ENCODE results near the gene IGFBP7. TPM values are rescaled to one million over a fixed set of nuclear protein-coding genes. Genes with fewer than 3 reads are reported as not detected.

The IGFBP7 gene
- total and polyA plus RNA-seq, 2 of the 8 experiments (the other 6 are each of a cell fraction or from before 2014, with no cell fraction given) = 0.17 to 0.48 TPM

DNA sequence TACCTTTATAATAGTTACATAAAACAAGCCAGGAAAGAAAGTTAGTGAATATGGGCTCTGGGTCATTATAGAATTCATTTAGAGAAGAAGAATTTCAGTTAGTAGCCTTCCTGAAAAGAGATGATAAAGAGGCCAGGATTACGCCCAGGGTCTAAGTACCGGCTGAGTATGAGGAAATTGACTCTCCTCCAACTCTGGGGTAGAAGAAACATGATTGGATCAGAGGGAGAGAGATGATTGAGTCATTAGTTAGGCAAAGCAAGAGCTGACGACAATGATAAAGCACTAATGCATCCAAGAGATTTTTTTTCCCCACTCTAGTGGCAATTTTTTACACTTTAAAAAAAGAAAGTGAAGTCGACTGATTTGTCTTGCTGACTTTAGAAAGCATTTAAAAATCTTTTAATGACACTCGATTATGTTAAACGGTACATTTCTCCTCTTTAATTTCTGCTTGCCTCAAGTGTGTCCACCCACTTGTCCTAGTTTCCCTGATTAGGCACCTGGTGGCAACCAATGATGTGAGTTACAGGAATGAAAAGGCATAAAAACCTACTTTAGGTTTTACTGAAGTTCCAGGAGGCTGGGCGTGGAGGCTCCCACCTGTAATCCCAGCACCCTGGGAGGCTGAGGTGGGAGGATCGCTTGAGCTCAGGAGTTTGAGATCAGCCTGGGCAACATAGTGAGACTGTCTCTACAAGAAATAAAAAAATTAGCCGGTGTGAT is 37.3 kb upstream of the IGFBP7 start:
- no peak overlapping the region for H2BK120ac ChIP-seq (replicated peaks; ENCODE audit: low read depth, low read length)
- H3K9me3 ChIP-seq (ENCODE audit: insufficient read depth in 2 of 2, low read depth in 1 of 2, low read length in 1 of 2) = no peaks in the 10 kb centered on the region
- no peak overlapping the region for H3K56ac ChIP-seq (replicated peaks; ENCODE audit: insufficient read length, low read depth, low read length)
- no peak for TF ChIP-seq CHD1 (IDR thresholded peaks at IDR 0.05; ENCODE audit: low read depth, low read length)
- no peak for TF ChIP-seq SIRT6 (IDR thresholded peaks at IDR 0.05; ENCODE audit: low read length)
- TF ChIP-seq MAX (IDR thresholded peaks at IDR 0.05) = no peak
- H3K18ac ChIP-seq (ENCODE audit: extremely low read depth, low read length) = no peak overlapping the region
- H2AK5ac ChIP-seq (ENCODE audit: low read depth, low read length) = no peak overlapping the region
- no peak for FAIRE-seq
- H2BK12ac ChIP-seq (ENCODE audit: low read depth, low read length) = no peak overlapping the region
- no peak overlapping the region for H3K27ac ChIP-seq (ENCODE audit: low read depth, low read length)
- H3K9ac ChIP-seq (replicated peaks in 1 of 4; ENCODE audit: extremely low read depth in 1 of 4, low read depth in 3 of 4, low read length in 3 of 4) = no peak overlapping the region
- WGBS, 2 experiments (ENCODE audit: extremely low coverage in 1 of 2, insufficient coverage in 1 of 2, insufficient read length in 1 of 2, insufficient replicate concordance in 2 of 2, low coverage in 1 of 2, low lambda C conversion rate in 2 of 2, missing lambda C conversion rate in 1 of 2) = 92% methylated on average over 9 of the region's 9 CpGs; no CpG with 5 or more reads in 1 of the 2 experiments
- no peak overlapping the region for H3K4me2 ChIP-seq (ENCODE audit: insufficient read depth in 1 of 2, low read depth in 2 of 2, low read length in 2 of 2)
- no peak overlapping the region for H2BK20ac ChIP-seq (ENCODE audit: low read length)
- no peak overlapping the region for H3K4ac ChIP-seq (replicated peaks; ENCODE audit: insufficient read length, low read depth, low read length)
- no peak overlapping the region for H4K5ac ChIP-seq (ENCODE audit: insufficient read length, low read depth, low read length)
- ChIA-PET POLR2A (ENCODE audit: partially characterized antibody) (no interaction called here), CTCF (ENCODE audit: partially characterized antibody) (interaction anchor here (0.6 to 2.4 kb wide), 4 partner anchors 16 to 312 kb away, joined by 3 to 9 read pairs (median 4); no protein-coding TSS in a partner anchor)
- H2BK5ac ChIP-seq (ENCODE audit: low read depth, low read length) = no peak overlapping the region
- H4K20me1 ChIP-seq (replicated peaks in 1 of 2; ENCODE audit: control insufficient read depth in 1 of 2, insufficient read depth in 2 of 2, low read length in 2 of 2) = no peaks in the 10 kb centered on the region
- H4K8ac ChIP-seq (ENCODE audit: extremely low read depth, insufficient read depth, low read length) = no peak overlapping the region
- peaks cover 0 to 4% (median under 1%) of the 10 kb centered on the region in 4 experiments; a peak in 2 of 7 replicates for H3K4me1 ChIP-seq (replicated peaks in 1 of 4; ENCODE audit: control insufficient read depth in 3 of 4, insufficient read depth in 4 of 4, low read length in 3 of 4)
- H3K14ac ChIP-seq (ENCODE audit: insufficient read length) = no peak overlapping the region
- H4K91ac ChIP-seq (replicated peaks; ENCODE audit: insufficient read length, low read length) = no peak overlapping the region
- H3K23ac ChIP-seq (ENCODE audit: insufficient read length) = no peak overlapping the region
- no peak overlapping the region for H2AFZ ChIP-seq (ENCODE audit: low read length)
- no peaks in the 10 kb centered on the region for H3K79me1 ChIP-seq (ENCODE audit: low read depth, low read length)
- no peaks in the 10 kb centered on the region; a peak in 1 of 8 replicates for H3K36me3 ChIP-seq (ENCODE audit: control insufficient read depth in 2 of 4, insufficient read depth in 4 of 4, low read length in 3 of 4)
- DNase-seq (ENCODE audit: low read depth in 1 of 2, low spot score in 2 of 2) = no peak
- no peaks in the 10 kb centered on the region for H3K79me2 ChIP-seq (ENCODE audit: control insufficient read depth in 1 of 2, insufficient read depth in 2 of 2, low read length in 2 of 2)
- no peaks in the 10 kb centered on the region for H3K27me3 ChIP-seq (replicated peaks in 1 of 4; ENCODE audit: control insufficient read depth in 3 of 4, extremely low read depth in 1 of 4, insufficient read depth in 3 of 4, low read length in 3 of 4)
- no peaks in the 10 kb centered on the region for H3K23me2 ChIP-seq (ENCODE audit: low read depth, low read length)
- no peak overlapping the region for H3K4me3 ChIP-seq (ENCODE audit: extremely low read depth in 1 of 4, insufficient read depth in 2 of 4, low read depth in 3 of 4, low read length in 4 of 4)
- no peak overlapping the region for H2BK15ac ChIP-seq (ENCODE audit: low read length)
